HG02943 (cell line): ENCODE data around the gene TNF.
"Not testable (repeated sequence)": the region's sequence is repeated elsewhere in the genome, so short reads cannot be mapped to it uniquely, and the experiment has no call there.

Experiments used
- ATAC-seq: cut with Tn5 transposase; IDR thresholded peaks from one replicate; pipeline ENCODE4 v1.9.1; 2021; ENCODE audit warnings: mild to moderate bottlenecking, low read depth, moderate library complexity; ENCODE audit not compliant: unreplicated experiment

Gene TNF

GRCh38 chr6:31586008-31586407, 10.6 kb downstream of the TNF start, which contains the start of gene LST1:
TSS of gene LST1 (plus strand) at chr6:31586277. CDS start at chr6:31587300, 1,023 bp downstream.
- no peak for ATAC-seq

- ATAC-seq = no peak
Measured at GRCh38 chr6:31586599-31587281, 11.4 kb downstream of the TNF start.

- ATAC-seq = no peak
Measured at GRCh38 chr6:31587791-31588777, 12.7 kb downstream of the TNF start.

- no peak for ATAC-seq
Measured at GRCh38 chr6:31588871-31589650, 13.7 kb downstream of the TNF start.

GRCh38 chr6:31590691-31591090, 15.3 kb downstream of the TNF start:
- not testable (repeated sequence) for ATAC-seq

GRCh38 chr6:31592396-31592771, 17.0 kb downstream of the TNF start:
- ATAC-seq = no peak

- ATAC-seq = no peak
Measured at GRCh38 chr6:31597006-31597405, 21.6 kb downstream of the TNF start.

GRCh38 chr6:31607317-31607716, 32.0 kb downstream of the TNF start:
- ATAC-seq = no peak

GRCh38 chr6:31609519-31610406, 34.4 kb downstream of the TNF start:
- ATAC-seq = no peak

- ATAC-seq = no peak
Measured at GRCh38 chr6:31610968-31611367, 35.6 kb downstream of the TNF start.

- no peak for ATAC-seq
Measured at GRCh38 chr6:31614075-31614619, 38.8 kb downstream of the TNF start.

GRCh38 chr6:31614684-31615578, 39.6 kb downstream of the TNF start, which contains the start of gene AIF1:
TSS of gene AIF1 (plus strand) at chr6:31615234. CDS start at chr6:31615330, 96 bp downstream.
- ATAC-seq = no peak

GRCh38 chr6:31615748-31616147, 40.4 kb downstream of the TNF start:
- no peak for ATAC-seq

- no peak for ATAC-seq
Measured at GRCh38 chr6:31617010-31617409, 41.6 kb downstream of the TNF start.

- peak; percentile 71 for ATAC-seq
Measured at GRCh38 chr6:31619805-31620585, 44.6 kb downstream of the TNF start.

GRCh38 chr6:31620586-31621319, 45.4 kb downstream of the TNF start, which contains the start of gene PRRC2A:
TSS of gene PRRC2A (plus strand) at chr6:31620715. CDS start at chr6:31622790, 2,075 bp downstream.
- peak; percentile 41 for ATAC-seq
